ENCODE data around the gene SV2C. TPM values are rescaled to one million over a fixed set of nuclear protein-coding genes. Genes with fewer than 3 reads are reported as not detected.
"Not testable (repeated sequence)": the region's sequence is repeated elsewhere in the genome, so short reads cannot be mapped to it uniquely, and the experiment has no call there.

SV2C gene
- total RNA-seq, 4 donors from 2014 or later = 0.18 to 0.85 (median 0.27) TPM; not detected in 1

GRCh38 chr5:76292620-76293322 is 209.6 kb downstream of the SV2C start:
- Histone ChIP-seq H3K27ac (no peak overlapping the region), H3K4me1 (peaks cover 0 to 6% (median 0%) of the 10 kb centered on the region in 4 donors), H3K27me3 (no peaks in the 10 kb centered on the region), H3K9me3 (no peaks in the 10 kb centered on the region), H3K4me3 (no peak overlapping the region), H3K36me3 (no peaks in the 10 kb centered on the region)
- no peak for TF ChIP-seq POLR2A (IDR thresholded peaks at IDR 0.05)
- TF ChIP-seq, protein P1, sequence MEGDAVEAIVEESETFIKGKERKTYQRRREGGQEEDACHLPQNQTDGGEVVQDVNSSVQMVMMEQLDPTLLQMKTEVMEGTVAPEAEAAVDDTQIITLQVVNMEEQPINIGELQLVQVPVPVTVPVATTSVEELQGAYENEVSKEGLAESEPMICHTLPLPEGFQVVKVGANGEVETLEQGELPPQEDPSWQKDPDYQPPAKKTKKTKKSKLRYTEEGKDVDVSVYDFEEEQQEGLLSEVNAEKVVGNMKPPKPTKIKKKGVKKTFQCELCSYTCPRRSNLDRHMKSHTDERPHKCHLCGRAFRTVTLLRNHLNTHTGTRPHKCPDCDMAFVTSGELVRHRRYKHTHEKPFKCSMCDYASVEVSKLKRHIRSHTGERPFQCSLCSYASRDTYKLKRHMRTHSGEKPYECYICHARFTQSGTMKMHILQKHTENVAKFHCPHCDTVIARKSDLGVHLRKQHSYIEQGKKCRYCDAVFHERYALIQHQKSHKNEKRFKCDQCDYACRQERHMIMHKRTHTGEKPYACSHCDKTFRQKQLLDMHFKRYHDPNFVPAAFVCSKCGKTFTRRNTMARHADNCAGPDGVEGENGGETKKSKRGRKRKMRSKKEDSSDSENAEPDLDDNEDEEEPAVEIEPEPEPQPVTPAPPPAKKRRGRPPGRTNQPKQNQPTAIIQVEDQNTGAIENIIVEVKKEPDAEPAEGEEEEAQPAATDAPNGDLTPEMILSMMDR (IDR thresholded peaks at IDR 0.05) = no peak
- DNase-seq = peak in 1 of 3 donors; percentile 51

DNA sequence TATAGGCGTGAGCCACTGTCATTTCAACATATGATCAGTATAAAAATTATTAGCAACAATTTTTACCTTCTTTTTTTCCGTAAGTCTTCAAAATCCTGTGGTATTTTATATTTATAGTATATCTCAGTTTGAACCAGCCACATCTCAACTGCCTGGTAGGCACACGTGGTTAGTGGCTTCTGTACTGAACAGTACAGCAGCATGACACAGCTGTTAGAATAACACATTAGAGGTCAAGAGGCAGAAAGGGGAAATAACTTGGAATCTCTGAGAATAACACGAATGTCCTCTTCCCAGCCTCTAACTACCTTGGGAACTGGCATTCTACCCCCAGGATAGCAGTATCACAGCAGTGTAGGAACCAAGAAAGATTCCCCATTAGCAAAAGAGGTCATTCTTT is 211.4 kb downstream of the SV2C start:
- no peaks in the 10 kb centered on the region for H3K36me3 ChIP-seq
- no peaks in the 10 kb centered on the region for H3K27me3 ChIP-seq
- peak overlapping the region in 1 of 4 donors; percentile 20 for H3K27ac ChIP-seq
- H3K4me1 ChIP-seq = peaks cover 0 to 20% (median 0%) of the 10 kb centered on the region in 4 donors
- DNase-seq = no peak
- H3K4me3 ChIP-seq = no peak overlapping the region
- TF ChIP-seq, protein P1 (IDR thresholded peaks at IDR 0.05) = no peak
- TF ChIP-seq POLR2A (IDR thresholded peaks at IDR 0.05) = no peak
- H3K9me3 ChIP-seq = no peaks in the 10 kb centered on the region

DNA sequence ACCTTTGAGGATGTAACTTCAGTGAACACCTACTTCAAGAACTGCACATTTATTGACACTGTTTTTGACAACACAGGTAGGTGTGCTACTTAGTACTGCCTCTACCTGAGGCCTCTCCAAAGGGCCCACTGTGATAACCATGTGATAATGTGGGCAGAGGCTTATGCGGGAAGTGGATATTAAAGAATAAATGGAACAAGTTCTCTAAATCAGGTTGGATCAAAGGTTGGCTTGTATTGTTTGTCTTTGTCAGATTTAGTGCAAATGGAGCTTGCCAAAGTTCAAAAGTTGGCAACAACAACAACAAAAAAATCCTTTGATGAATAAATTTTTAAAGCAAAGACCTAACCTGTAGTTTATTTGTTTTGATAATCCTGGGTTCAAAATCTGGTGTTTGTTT is 215.7 kb downstream of the SV2C start:
- Histone ChIP-seq H3K4me1 (peaks cover 0 to 27% (median 2%) of the 10 kb centered on the region in 4 donors), H3K4me3 (no peak overlapping the region), H3K27me3 (no peaks in the 10 kb centered on the region), H3K27ac (peak overlapping the region in 1 of 4 donors; percentile 6), H3K36me3 (no peaks in the 10 kb centered on the region), H3K9me3 (no peaks in the 10 kb centered on the region)
- DNase-seq = no peak
- no peak for TF ChIP-seq POLR2A (IDR thresholded peaks at IDR 0.05)
- TF ChIP-seq, protein P1 (IDR thresholded peaks at IDR 0.05) = no peak

GRCh38 chr5:76299592-76299991 is 216.4 kb downstream of the SV2C start:
- Histone ChIP-seq H3K27ac (peak overlapping the region in 1 of 4 donors; percentile 6), H3K9me3 (no peaks in the 10 kb centered on the region), H3K4me3 (no peak overlapping the region), H3K36me3 (no peaks in the 10 kb centered on the region), H3K27me3 (no peaks in the 10 kb centered on the region), H3K4me1 (peaks cover 0 to 32% (median 2%) of the 10 kb centered on the region in 4 donors)
- no peak for DNase-seq
- no peak for TF ChIP-seq POLR2A (IDR thresholded peaks at IDR 0.05)
- TF ChIP-seq, protein P1 (IDR thresholded peaks at IDR 0.05) = no peak

GRCh38 chr5:76301932-76302331 is 218.7 kb downstream of the SV2C start:
- H3K27me3 ChIP-seq, DNase-seq, H3K4me3 ChIP-seq, H3K36me3 ChIP-seq, H3K9me3 ChIP-seq: not testable (repeated sequence)
- H3K4me1 ChIP-seq = peaks cover 0 to 39% (median 2%) of the 10 kb centered on the region in 4 donors
- peak overlapping the region in 2 of 4 donors; percentile 19 to 48 for H3K27ac ChIP-seq

GRCh38 chr5:76302661-76303060 is 219.5 kb downstream of the SV2C start:
- not testable (repeated sequence) for DNase-seq, H3K36me3 ChIP-seq, H3K27me3 ChIP-seq, H3K27ac ChIP-seq, H3K4me3 ChIP-seq, H3K9me3 ChIP-seq
- peaks cover 0 to 33% (median 2%) of the 10 kb centered on the region in 4 donors for H3K4me1 ChIP-seq
